ENCODE data around the gene EPN1. TPM values are rescaled to one million over a fixed set of nuclear protein-coding genes. Genes with fewer than 3 reads are reported as not detected.
A peak's percentile ranks its signal among the peaks of the same experiment; 100 is the strongest.

Gene EPN1
- total and polyA plus RNA-seq, 2 of the 13 experiments (the other 11 are each of a cell fraction or from before 2014, with no cell fraction given): 28.9 to 31.7 TPM

- peak; percentile 60; the same call in 1 of the 2 replicates for TF ChIP-seq EZH2 (conservative IDR thresholded peaks at IDR 0.05; ENCODE audit: low read depth, low read length)
- peak; percentile 69; the same call in 1 of the 2 replicates for TF ChIP-seq KDM5A (IDR thresholded peaks at IDR 0.05; ENCODE audit: borderline replicate concordance, low read length)
- no peak; the same call in 1 of the 2 replicates for TF ChIP-seq SALL2 (CRISPR knock-in tag; IDR thresholded peaks at IDR 0.05)
- 0 out of 2 replicates have a peak, but pooled peaks have one; percentile 19 for TF ChIP-seq NRL (CRISPR knock-in tag; IDR thresholded peaks at IDR 0.05; ENCODE audit: borderline replicate concordance)
- no peak for TF ChIP-seq ZFP41 (CRISPR knock-in tag; IDR thresholded peaks at IDR 0.05; ENCODE audit: borderline replicate concordance)
- TF ChIP-seq KLF6 (CRISPR knock-in tag; IDR thresholded peaks at IDR 0.05): 0 out of 2 replicates have a peak, but pooled peaks have one; percentile 39
- TF ChIP-seq ASH2L (IDR thresholded peaks at IDR 0.05; ENCODE audit: insufficient read length, low read depth, low read length): peak; percentile 89
- peak; percentile 56; the same call in 1 of the 2 replicates for TF ChIP-seq GATAD1 (CRISPR knock-in tag; IDR thresholded peaks at IDR 0.05)
- no peak for TF ChIP-seq MTF1 (CRISPR knock-in tag; IDR thresholded peaks at IDR 0.05)
- TF ChIP-seq RFX5 (IDR thresholded peaks at IDR 0.05; ENCODE audit: low read depth, low read length): no peak
- no peak for TF ChIP-seq EP300 (IDR thresholded peaks at IDR 0.05; ENCODE audit: low read depth in 2 of 2, low read length in 2 of 2)
- TF ChIP-seq EP300 (CRISPR knock-in tag; IDR thresholded peaks at IDR 0.05; ENCODE audit: borderline replicate concordance): no peak
- TF ChIP-seq SIX4 (CRISPR knock-in tag; IDR thresholded peaks at IDR 0.05): no peak
- no peak; the same call in 1 of the 2 replicates for TF ChIP-seq PPARG (CRISPR knock-in tag; conservative IDR thresholded peaks at IDR 0.05)
- peak; percentile 41; the same call in 1 of the 2 replicates for TF ChIP-seq PHF21A (CRISPR knock-in tag; IDR thresholded peaks at IDR 0.05)
- no peak for TF ChIP-seq ZNF496 (CRISPR knock-in tag; IDR thresholded peaks at IDR 0.05; ENCODE audit: insufficient replicate concordance)
- peak; percentile 62 for TF ChIP-seq ELF3 (CRISPR knock-in tag; IDR thresholded peaks at IDR 0.05)
- TF ChIP-seq NFATC3 (CRISPR knock-in tag; IDR thresholded peaks at IDR 0.05): no peak
- TF ChIP-seq ZNF678 (CRISPR knock-in tag; IDR thresholded peaks at IDR 0.05): peak; percentile 26; the same call in 1 of the 2 replicates
- TF ChIP-seq POLR2G (IDR thresholded peaks at IDR 0.05; ENCODE audit: low read depth, low read length): peak; percentile 14; the same call in 1 of the 2 replicates
- no peak for TF ChIP-seq NFIB (CRISPR knock-in tag; IDR thresholded peaks at IDR 0.05; ENCODE audit: borderline replicate concordance)
- 0 out of 2 replicates have a peak, but pooled peaks have one; percentile 33 for TF ChIP-seq ZNF83 (CRISPR knock-in tag; IDR thresholded peaks at IDR 0.05; ENCODE audit: borderline replicate concordance)
- TF ChIP-seq ZNF749 (CRISPR knock-in tag; IDR thresholded peaks at IDR 0.05; ENCODE audit: borderline replicate concordance): no peak
- TF ChIP-seq MAZ (IDR thresholded peaks at IDR 0.05; ENCODE audit: borderline replicate concordance, low read depth, low read length): peak; percentile 47; the same call in 1 of the 2 replicates
- peak; percentile 91 for TF ChIP-seq MAZ (CRISPR knock-in tag; IDR thresholded peaks at IDR 0.05; ENCODE audit: low read depth)
- no peak for TF ChIP-seq NR2F2 (IDR thresholded peaks at IDR 0.05; ENCODE audit: borderline replicate concordance, low read depth)
- TF ChIP-seq ZFP37 (CRISPR knock-in tag; IDR thresholded peaks at IDR 0.05; ENCODE audit: borderline replicate concordance): no peak
- TF ChIP-seq KDM2A (CRISPR knock-in tag; IDR thresholded peaks at IDR 0.05; ENCODE audit: borderline replicate concordance, low read depth): peak; percentile 68
- TF ChIP-seq ZNF639 (CRISPR knock-in tag; conservative IDR thresholded peaks at IDR 0.05): 0 out of 2 replicates have a peak, but pooled peaks have one; percentile 32
These were observed 27.1 kb upstream of the EPN1 start, which contains the start of gene CCDC106 (continued) for GRCh38 chr19:55647732-55648584.
